ENCODE data around the gene OAT.

- no peak for TF ChIP-seq POLR2AphosphoS5 (IDR thresholded peaks at IDR 0.05)
- TF ChIP-seq POLR2A (IDR thresholded peaks at IDR 0.05) = no peak
- TF ChIP-seq CTCF (IDR thresholded peaks at IDR 0.05) = no peak
- no peak for TF ChIP-seq EP300 (IDR thresholded peaks at IDR 0.05)
Measured at GRCh38 chr10:124380256-124380995, 38.3 kb downstream of the OAT start.
